PFSK-1 (cell line): ENCODE results near the gene CYP3A5.

Experiments
- FOXP2 ChIP-seq: optimal IDR thresholded peaks from 2 replicates; pipeline ENCODE3; 2011; ENCODE audit warnings: borderline replicate concordance, control low read depth, inconsistent platforms; ENCODE audit not compliant: insufficient read depth; ENCODE audit errors: extremely low read length, extremely low read depth
- POLR2AphosphoS5 ChIP-seq: IDR thresholded peaks from 2 replicates; pipeline ENCODE4 v1.6.1; 2012; ENCODE audit warnings: low read depth, mild to moderate bottlenecking, control low read depth, low read length, moderate library complexity
- SIN3A ChIP-seq: IDR thresholded peaks from 2 replicates; pipeline ENCODE4 v1.6.1; 2012; ENCODE audit warnings: mild to moderate bottlenecking, low read length, moderate library complexity, borderline replicate concordance; ENCODE audit not compliant: insufficient read depth
- TAF1 ChIP-seq: IDR thresholded peaks from 2 replicates; pipeline ENCODE4 v1.6.1; 2012; ENCODE audit warnings: low read length, control low read depth, borderline replicate concordance; ENCODE audit not compliant: insufficient read depth
- TF ChIP-seq, protein P1 (sequence below), 2 experiments: IDR thresholded peaks; 2 replicates each; pipeline versions ENCODE4 v1.6.1 to v1.8.0; 2011 to 2012; ENCODE audit warnings: low read depth in 2 of 2, low read length in 2 of 2, control low read depth in 1 of 2, inconsistent platforms in 1 of 2, mild to moderate bottlenecking in 1 of 2, moderate library complexity in 1 of 2; ENCODE audit not compliant: insufficient read depth in 1 of 2

DNA sequence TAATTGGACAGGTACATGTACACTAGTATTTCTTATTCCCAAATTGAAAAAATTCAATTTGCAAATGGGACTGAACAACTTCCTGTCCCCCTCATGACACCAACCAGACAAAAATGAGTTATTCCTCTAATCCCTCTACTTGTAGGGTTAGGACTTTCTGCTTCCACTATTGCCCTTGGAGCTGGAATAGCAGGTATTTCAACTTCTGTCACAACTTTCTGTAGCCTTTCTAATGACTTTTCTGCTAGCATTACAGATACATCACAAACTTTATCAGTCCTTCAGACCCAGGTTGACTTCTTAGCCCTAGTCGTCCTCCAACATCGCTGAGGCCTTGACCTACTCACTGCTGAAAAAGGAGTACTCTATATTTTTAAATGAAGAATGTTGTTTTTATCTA is 48.8 kb upstream of the CYP3A5 start:
- TF ChIP-seq POLR2AphosphoS5 (no peak), TAF1 (no peak), SIN3A (no peak), FOXP2 (no peak)
- TF ChIP-seq, protein P1, sequence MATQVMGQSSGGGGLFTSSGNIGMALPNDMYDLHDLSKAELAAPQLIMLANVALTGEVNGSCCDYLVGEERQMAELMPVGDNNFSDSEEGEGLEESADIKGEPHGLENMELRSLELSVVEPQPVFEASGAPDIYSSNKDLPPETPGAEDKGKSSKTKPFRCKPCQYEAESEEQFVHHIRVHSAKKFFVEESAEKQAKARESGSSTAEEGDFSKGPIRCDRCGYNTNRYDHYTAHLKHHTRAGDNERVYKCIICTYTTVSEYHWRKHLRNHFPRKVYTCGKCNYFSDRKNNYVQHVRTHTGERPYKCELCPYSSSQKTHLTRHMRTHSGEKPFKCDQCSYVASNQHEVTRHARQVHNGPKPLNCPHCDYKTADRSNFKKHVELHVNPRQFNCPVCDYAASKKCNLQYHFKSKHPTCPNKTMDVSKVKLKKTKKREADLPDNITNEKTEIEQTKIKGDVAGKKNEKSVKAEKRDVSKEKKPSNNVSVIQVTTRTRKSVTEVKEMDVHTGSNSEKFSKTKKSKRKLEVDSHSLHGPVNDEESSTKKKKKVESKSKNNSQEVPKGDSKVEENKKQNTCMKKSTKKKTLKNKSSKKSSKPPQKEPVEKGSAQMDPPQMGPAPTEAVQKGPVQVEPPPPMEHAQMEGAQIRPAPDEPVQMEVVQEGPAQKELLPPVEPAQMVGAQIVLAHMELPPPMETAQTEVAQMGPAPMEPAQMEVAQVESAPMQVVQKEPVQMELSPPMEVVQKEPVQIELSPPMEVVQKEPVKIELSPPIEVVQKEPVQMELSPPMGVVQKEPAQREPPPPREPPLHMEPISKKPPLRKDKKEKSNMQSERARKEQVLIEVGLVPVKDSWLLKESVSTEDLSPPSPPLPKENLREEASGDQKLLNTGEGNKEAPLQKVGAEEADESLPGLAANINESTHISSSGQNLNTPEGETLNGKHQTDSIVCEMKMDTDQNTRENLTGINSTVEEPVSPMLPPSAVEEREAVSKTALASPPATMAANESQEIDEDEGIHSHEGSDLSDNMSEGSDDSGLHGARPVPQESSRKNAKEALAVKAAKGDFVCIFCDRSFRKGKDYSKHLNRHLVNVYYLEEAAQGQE (IDR thresholded peaks at IDR 0.05; ENCODE audit: insufficient read depth in 1 of 2, low read depth in 2 of 2, low read length in 2 of 2), result no peak
